CD4-positive, alpha-beta T cell treated with Interleukin-6 for 4 hours (primary cell): ENCODE results near the gene FUBP3.

ENCODE experiments used
- DNase-seq: peaks from one replicate; pipeline ENCODE4 v3.0.0-alpha.2; 2020; ENCODE audit warnings: mixed read lengths

FUBP3 gene

DNA sequence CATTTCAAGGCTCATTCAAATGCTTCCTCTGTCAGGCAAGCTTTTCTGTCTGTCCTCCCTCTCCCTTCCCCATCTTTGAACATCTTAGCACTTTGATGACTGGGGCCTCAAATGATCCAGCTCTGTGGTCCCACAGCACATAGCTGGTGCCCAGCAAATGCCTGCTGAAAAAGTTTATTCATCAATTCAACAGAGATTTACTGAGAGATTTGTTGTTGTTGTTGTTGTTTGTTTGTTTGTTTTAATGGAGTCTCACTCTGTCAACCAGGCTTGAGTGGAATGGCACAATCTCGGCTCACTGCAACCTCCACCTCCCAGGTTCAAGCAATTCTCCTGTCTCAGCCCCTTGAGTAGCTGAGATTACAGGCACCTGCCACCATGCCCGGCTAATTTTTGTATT, 108.2 kb downstream of the FUBP3 start:
- DNase-seq: no peak
